ENCODE results near the gene ARRDC2.
A peak's percentile ranks its signal among the peaks of the same experiment; 100 is the strongest.

Gene ARRDC2

GRCh38 chr19:18016209-18016910 is 8.4 kb downstream of the ARRDC2 start:
- Histone ChIP-seq H3K18ac (ENCODE audit: low read length) (no peak overlapping the region), H3K36me3 (ENCODE audit: control insufficient read depth in 1 of 2, insufficient read depth in 2 of 2, low read length in 2 of 2) (no peaks in the 10 kb centered on the region), H2AK5ac (ENCODE audit: low read length) (no peak overlapping the region), H4K91ac (ENCODE audit: low read depth, low read length) (no peak overlapping the region), H2BK120ac (ENCODE audit: insufficient read depth, low read length, poor library complexity) (no peak overlapping the region), H2BK12ac (ENCODE audit: low read length) (no peak overlapping the region), H3K4me1 (ENCODE audit: control insufficient read depth in 1 of 2, insufficient read depth in 2 of 2, low read length in 2 of 2) (no peaks in the 10 kb centered on the region), H4K8ac (ENCODE audit: low read depth, low read length) (no peak overlapping the region), H3K14ac (ENCODE audit: low read length) (no peak overlapping the region), H3K4me2 (ENCODE audit: low read length) (no peak overlapping the region), H3K27ac (ENCODE audit: low read depth, low read length) (no peak overlapping the region), H3K79me1 (ENCODE audit: low read length) (no peaks in the 10 kb centered on the region), H2AFZ (ENCODE audit: insufficient read depth, low read length, poor library complexity) (no peak overlapping the region), H2BK5ac (ENCODE audit: low read depth, low read length, poor library complexity) (no peak overlapping the region), H3K27me3 (ENCODE audit: insufficient read depth, low read length) (no peaks in the 10 kb centered on the region), H3K79me2 (ENCODE audit: control insufficient read depth, insufficient read depth, low read length, poor library complexity) (no peaks in the 10 kb centered on the region), H3K4me3 (ENCODE audit: low read depth, low read length) (no peak overlapping the region), H4K12ac (ENCODE audit: low read depth, low read length) (no peak overlapping the region), H3K23ac (ENCODE audit: low read length) (no peak overlapping the region), H3K4ac (ENCODE audit: low read depth, low read length) (no peak overlapping the region), H3K9ac (ENCODE audit: low read length) (no peak overlapping the region), H3K9me3 (ENCODE audit: insufficient read depth, low read depth, low read length) (peaks cover 3% of the 10 kb centered on the region)
- no CpG with 5 or more reads among the region's 14 CpGs for WGBS (ENCODE audit: extremely low coverage, insufficient coverage, insufficient read length)
- no peak for DNase-seq

GRCh38 chr19:18017275-18018083 is 9.5 kb downstream of the ARRDC2 start:
- Histone ChIP-seq H3K79me2 (ENCODE audit: control insufficient read depth, insufficient read depth, low read length, poor library complexity) (no peaks in the 10 kb centered on the region), H2AK5ac (ENCODE audit: low read length) (no peak overlapping the region), H3K4me2 (ENCODE audit: low read length) (no peak overlapping the region), H2BK120ac (ENCODE audit: insufficient read depth, low read length, poor library complexity) (no peak overlapping the region), H3K23ac (ENCODE audit: low read length) (no peak overlapping the region), H4K91ac (ENCODE audit: low read depth, low read length) (no peak overlapping the region), H2BK12ac (ENCODE audit: low read length) (no peak overlapping the region), H3K36me3 (ENCODE audit: control insufficient read depth in 1 of 2, insufficient read depth in 2 of 2, low read length in 2 of 2) (no peaks in the 10 kb centered on the region), H3K14ac (ENCODE audit: low read length) (no peak overlapping the region), H3K9me3 (ENCODE audit: insufficient read depth, low read depth, low read length) (peaks cover 3% of the 10 kb centered on the region), H3K27me3 (ENCODE audit: insufficient read depth, low read length) (no peaks in the 10 kb centered on the region), H3K79me1 (ENCODE audit: low read length) (no peaks in the 10 kb centered on the region), H3K27ac (ENCODE audit: low read depth, low read length) (no peak overlapping the region), H2BK5ac (ENCODE audit: low read depth, low read length, poor library complexity) (no peak overlapping the region), H3K9ac (ENCODE audit: low read length) (no peak overlapping the region), H3K4me3 (ENCODE audit: low read depth, low read length) (no peak overlapping the region), H3K4me1 (ENCODE audit: control insufficient read depth in 1 of 2, insufficient read depth in 2 of 2, low read length in 2 of 2) (no peaks in the 10 kb centered on the region), H4K8ac (ENCODE audit: low read depth, low read length) (no peak overlapping the region), H2AFZ (ENCODE audit: insufficient read depth, low read length, poor library complexity) (no peak overlapping the region), H4K12ac (ENCODE audit: low read depth, low read length) (no peak overlapping the region), H3K4ac (ENCODE audit: low read depth, low read length) (no peak overlapping the region), H3K18ac (ENCODE audit: low read length) (no peak overlapping the region)
- no peak for DNase-seq
- WGBS (ENCODE audit: extremely low coverage, insufficient coverage, insufficient read length): no CpG with 5 or more reads among the region's 15 CpGs

- Histone ChIP-seq H2AK5ac (ENCODE audit: low read length) (no peak overlapping the region), H3K14ac (ENCODE audit: low read length) (no peak overlapping the region), H2BK12ac (ENCODE audit: low read length) (no peak overlapping the region), H3K9ac (ENCODE audit: low read length) (no peak overlapping the region), H3K79me2 (ENCODE audit: control insufficient read depth, insufficient read depth, low read length, poor library complexity) (no peaks in the 10 kb centered on the region), H3K4ac (ENCODE audit: low read depth, low read length) (no peak overlapping the region), H3K4me2 (ENCODE audit: low read length) (no peak overlapping the region), H4K91ac (ENCODE audit: low read depth, low read length) (no peak overlapping the region), H2BK120ac (ENCODE audit: insufficient read depth, low read length, poor library complexity) (no peak overlapping the region), H3K27ac (ENCODE audit: low read depth, low read length) (no peak overlapping the region), H3K23ac (ENCODE audit: low read length) (no peak overlapping the region), H2AFZ (ENCODE audit: insufficient read depth, low read length, poor library complexity) (no peak overlapping the region), H3K4me1 (ENCODE audit: control insufficient read depth in 1 of 2, insufficient read depth in 2 of 2, low read length in 2 of 2) (no peaks in the 10 kb centered on the region), H3K4me3 (ENCODE audit: low read depth, low read length) (no peak overlapping the region), H3K9me3 (ENCODE audit: insufficient read depth, low read depth, low read length) (peaks cover 3% of the 10 kb centered on the region), H3K36me3 (ENCODE audit: control insufficient read depth in 1 of 2, insufficient read depth in 2 of 2, low read length in 2 of 2) (no peaks in the 10 kb centered on the region), H3K18ac (ENCODE audit: low read length) (no peak overlapping the region), H4K8ac (ENCODE audit: low read depth, low read length) (no peak overlapping the region), H3K79me1 (ENCODE audit: low read length) (no peaks in the 10 kb centered on the region), H3K27me3 (ENCODE audit: insufficient read depth, low read length) (no peaks in the 10 kb centered on the region), H2BK5ac (ENCODE audit: low read depth, low read length, poor library complexity) (no peak overlapping the region), H4K12ac (ENCODE audit: low read depth, low read length) (no peak overlapping the region)
- WGBS (ENCODE audit: extremely low coverage, insufficient coverage, insufficient read length): no CpG with 5 or more reads among the region's 16 CpGs
- DNase-seq: no peak
These were observed 12.5 kb downstream of the ARRDC2 start for GRCh38 chr19:18020212-18021085.

- H3K4me1 ChIP-seq (ENCODE audit: control insufficient read depth in 1 of 2, insufficient read depth in 2 of 2, low read length in 2 of 2): no peaks in the 10 kb centered on the region
- H3K36me3 ChIP-seq (ENCODE audit: control insufficient read depth in 1 of 2, insufficient read depth in 2 of 2, low read length in 2 of 2): no peaks in the 10 kb centered on the region
- H2BK12ac ChIP-seq (ENCODE audit: low read length): no peak overlapping the region
- no peak overlapping the region for H2AFZ ChIP-seq (ENCODE audit: insufficient read depth, low read length, poor library complexity)
- H4K8ac ChIP-seq (ENCODE audit: low read depth, low read length): no peak overlapping the region
- no peak overlapping the region for H3K4me2 ChIP-seq (ENCODE audit: low read length)
- no peak overlapping the region for H3K4me3 ChIP-seq (ENCODE audit: low read depth, low read length)
- no peak overlapping the region for H3K23ac ChIP-seq (ENCODE audit: low read length)
- peaks cover 3% of the 10 kb centered on the region for H3K9me3 ChIP-seq (ENCODE audit: insufficient read depth, low read depth, low read length)
- H3K79me1 ChIP-seq (ENCODE audit: low read length): no peaks in the 10 kb centered on the region
- no peak overlapping the region for H3K14ac ChIP-seq (ENCODE audit: low read length)
- no CpG with 5 or more reads among the region's 21 CpGs for WGBS (ENCODE audit: extremely low coverage, insufficient coverage, insufficient read length)
- H3K18ac ChIP-seq (ENCODE audit: low read length): no peak overlapping the region
- no peak overlapping the region for H3K4ac ChIP-seq (ENCODE audit: low read depth, low read length)
- no peak overlapping the region for H2BK120ac ChIP-seq (ENCODE audit: insufficient read depth, low read length, poor library complexity)
- H4K12ac ChIP-seq (ENCODE audit: low read depth, low read length): no peak overlapping the region
- no peak overlapping the region for H3K9ac ChIP-seq (ENCODE audit: low read length)
- no peaks in the 10 kb centered on the region for H3K27me3 ChIP-seq (ENCODE audit: insufficient read depth, low read length)
- no peak overlapping the region for H2BK5ac ChIP-seq (ENCODE audit: low read depth, low read length, poor library complexity)
- H2AK5ac ChIP-seq (ENCODE audit: low read length): no peak overlapping the region
- H3K27ac ChIP-seq (ENCODE audit: low read depth, low read length): no peak overlapping the region
- peak; percentile 34 to 43 for DNase-seq
- no peak overlapping the region for H4K91ac ChIP-seq (ENCODE audit: low read depth, low read length)
- H3K79me2 ChIP-seq (ENCODE audit: control insufficient read depth, insufficient read depth, low read length, poor library complexity): no peaks in the 10 kb centered on the region
These were observed 13.3 kb downstream of the ARRDC2 start for GRCh38 chr19:18021121-18021755.

All from trophoblast cell (in vitro differentiated cells and primary cell).